ENCODE results near the gene CBX2.

GRCh38 chr17:79761894-79762589, 15.9 kb upstream of the CBX2 start:
- no peak for TF ChIP-seq GATA3 (IDR thresholded peaks at IDR 0.05; ENCODE audit: low read depth, low read length)
- TF ChIP-seq GATA2 (IDR thresholded peaks at IDR 0.05; ENCODE audit: low read depth, low read length), result no peak
